ENCODE measurements around the gene SAYSD1.

Gene SAYSD1

GRCh38 chr6:39079197-39080125 is 35.5 kb downstream of the SAYSD1 start:
- no peak for TF ChIP-seq ZFX (IDR thresholded peaks at IDR 0.05; ENCODE audit: borderline replicate concordance)
- no peak for TF ChIP-seq CTCF (IDR thresholded peaks at IDR 0.05)

GRCh38 chr6:39078695-39079094 is 36.3 kb downstream of the SAYSD1 start:
- no peak for TF ChIP-seq ZFX (IDR thresholded peaks at IDR 0.05; ENCODE audit: borderline replicate concordance)
- no peak for TF ChIP-seq CTCF (IDR thresholded peaks at IDR 0.05)
- no peak overlapping the region for H3K27ac ChIP-seq

More at GRCh38 chr6:39079197-39080125, 35.5 kb downstream of the SAYSD1 start:
- no peak overlapping the region for H3K27ac ChIP-seq

- no peak overlapping the region for H3K27ac ChIP-seq
- TF ChIP-seq CTCF (IDR thresholded peaks at IDR 0.05) (no peak), ZFX (IDR thresholded peaks at IDR 0.05; ENCODE audit: borderline replicate concordance) (no peak)
These were observed 36.9 kb downstream of the SAYSD1 start for GRCh38 chr6:39077882-39078594.

- TF ChIP-seq CTCF (IDR thresholded peaks at IDR 0.05), result no peak
- no peak for TF ChIP-seq ZFX (IDR thresholded peaks at IDR 0.05; ENCODE audit: borderline replicate concordance)
- no peak overlapping the region for H3K27ac ChIP-seq
These were observed 38.1 kb downstream of the SAYSD1 start for GRCh38 chr6:39076623-39077535.

- no peak overlapping the region for H3K27ac ChIP-seq
- no peak for TF ChIP-seq CTCF (IDR thresholded peaks at IDR 0.05)
These were observed 39.0 kb downstream of the SAYSD1 start for GRCh38 chr6:39075807-39076622.

GRCh38 chr6:39075010-39075686 is 39.8 kb downstream of the SAYSD1 start:
- no peak for TF ChIP-seq ZFX (IDR thresholded peaks at IDR 0.05; ENCODE audit: borderline replicate concordance)
- TF ChIP-seq CTCF (IDR thresholded peaks at IDR 0.05), result no peak
- no peak overlapping the region for H3K27ac ChIP-seq
